HG03558 (cell line): ENCODE measurements around the gene SLC25A21.

Experiments used
- ATAC-seq: cut with Tn5 transposase; IDR thresholded peaks from one replicate; pipeline ENCODE4 v1.9.1; 2021; ENCODE audit warnings: moderate number of reproducible peaks; ENCODE audit not compliant: unreplicated experiment; ENCODE audit errors: extremely low read depth

The SLC25A21 gene

DNA sequence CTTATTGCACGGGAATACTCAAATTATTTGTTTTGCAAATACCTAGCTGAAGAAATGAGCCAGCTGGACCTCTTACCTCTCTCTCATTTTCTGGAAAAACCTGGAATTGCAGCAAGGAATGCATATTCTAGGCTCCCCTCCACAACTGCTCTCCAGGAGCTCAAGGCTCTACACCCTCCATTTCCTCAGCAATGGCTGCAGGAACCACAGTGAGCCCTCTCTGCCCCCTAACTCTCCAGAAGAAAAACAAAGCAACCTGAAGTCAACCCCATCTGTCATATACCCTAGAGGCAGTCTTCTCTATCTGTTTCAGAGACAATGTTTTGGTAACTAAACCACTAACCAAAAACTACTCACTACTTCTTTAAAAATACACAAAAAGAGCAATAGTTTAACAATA, 221.6 kb downstream of the SLC25A21 start:
- no peak for ATAC-seq

DNA sequence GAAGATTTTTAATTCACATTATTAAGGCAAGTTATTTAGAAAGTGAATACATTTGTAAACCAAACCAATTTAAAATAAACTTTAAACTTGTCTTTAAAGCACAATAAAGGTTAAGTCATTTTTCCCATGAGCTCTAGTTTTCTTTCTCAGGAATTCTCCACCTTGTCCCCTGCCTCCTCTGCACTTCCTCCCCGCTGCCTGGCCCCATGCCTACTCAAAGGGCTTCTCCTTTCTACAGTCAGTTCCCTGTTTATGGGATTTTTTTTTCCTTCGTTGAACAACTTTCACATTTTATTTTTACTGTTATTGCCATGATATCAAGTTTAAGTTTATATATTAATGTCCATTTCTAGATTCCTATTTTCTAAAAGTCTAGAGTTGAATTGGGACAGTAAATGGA, 223.0 kb downstream of the SLC25A21 start:
- no peak for ATAC-seq

DNA sequence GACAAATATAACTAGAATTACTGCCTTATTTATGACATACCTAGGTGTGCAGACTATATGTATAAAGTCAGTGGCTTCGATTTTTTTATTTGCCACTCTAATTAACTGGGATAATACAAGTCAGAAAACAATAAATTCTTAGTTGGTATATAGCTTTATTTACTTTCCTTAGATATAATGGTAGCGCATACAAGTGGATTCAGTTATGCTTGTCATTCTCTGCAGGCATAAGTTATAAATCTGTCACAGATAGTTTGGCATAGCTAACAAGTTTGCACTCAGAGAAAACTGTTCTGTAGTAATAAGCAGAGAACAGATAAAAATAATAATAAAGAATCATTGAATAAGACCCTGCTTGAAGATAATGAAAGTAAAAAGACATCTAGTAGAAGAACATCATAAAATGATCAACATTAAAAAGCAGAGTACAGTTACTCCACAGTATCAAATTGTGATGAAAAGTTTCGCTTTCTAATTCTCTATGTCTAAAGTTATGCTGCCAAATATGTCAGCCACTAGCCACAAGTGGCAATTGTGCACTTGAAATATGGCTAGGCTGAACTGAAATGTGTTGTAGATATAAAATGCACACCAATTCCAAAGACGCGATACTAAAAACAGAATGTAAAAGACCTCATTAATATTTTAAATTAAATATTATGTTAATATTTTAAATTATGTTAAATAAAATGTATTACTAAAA, 224.1 kb downstream of the SLC25A21 start:
- ATAC-seq: no peak

DNA sequence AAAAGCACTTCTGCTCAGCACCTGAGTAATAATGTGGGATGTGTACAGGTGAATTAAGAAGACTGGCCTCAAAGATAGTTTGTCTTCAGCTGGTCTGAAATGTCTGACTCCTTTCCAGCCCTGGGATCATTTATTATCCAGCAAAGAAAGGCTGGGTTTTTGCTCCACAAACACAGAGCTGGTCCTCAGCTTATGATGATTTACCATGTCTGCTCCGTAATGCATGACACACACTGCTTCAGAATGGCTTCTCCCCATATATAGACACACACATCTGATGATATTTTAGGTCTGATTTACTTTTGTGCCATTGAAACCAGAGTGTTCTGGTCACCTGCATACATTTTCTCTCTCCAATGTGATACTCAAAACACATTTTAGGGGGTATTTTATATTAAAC, 225.0 kb downstream of the SLC25A21 start:
- ATAC-seq: no peak

DNA sequence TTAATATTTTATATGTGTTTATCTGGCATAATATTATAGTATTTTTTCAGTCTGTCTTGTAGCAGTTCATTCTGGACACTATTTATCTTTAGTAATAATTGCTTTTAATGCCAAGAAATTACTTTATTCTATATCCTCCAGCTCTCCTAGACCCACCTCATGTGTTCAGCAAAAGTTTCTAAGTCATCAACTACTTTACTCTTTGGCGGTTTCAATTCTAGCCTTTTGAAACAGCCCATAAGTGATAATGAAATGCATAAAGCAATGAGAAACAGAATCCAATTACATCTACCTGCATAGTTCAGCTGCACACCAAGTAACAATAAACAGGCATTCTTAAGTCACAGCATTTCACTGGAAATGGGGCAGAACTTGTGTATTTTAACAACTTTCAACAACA, 225.5 kb downstream of the SLC25A21 start:
- ATAC-seq: no peak

DNA sequence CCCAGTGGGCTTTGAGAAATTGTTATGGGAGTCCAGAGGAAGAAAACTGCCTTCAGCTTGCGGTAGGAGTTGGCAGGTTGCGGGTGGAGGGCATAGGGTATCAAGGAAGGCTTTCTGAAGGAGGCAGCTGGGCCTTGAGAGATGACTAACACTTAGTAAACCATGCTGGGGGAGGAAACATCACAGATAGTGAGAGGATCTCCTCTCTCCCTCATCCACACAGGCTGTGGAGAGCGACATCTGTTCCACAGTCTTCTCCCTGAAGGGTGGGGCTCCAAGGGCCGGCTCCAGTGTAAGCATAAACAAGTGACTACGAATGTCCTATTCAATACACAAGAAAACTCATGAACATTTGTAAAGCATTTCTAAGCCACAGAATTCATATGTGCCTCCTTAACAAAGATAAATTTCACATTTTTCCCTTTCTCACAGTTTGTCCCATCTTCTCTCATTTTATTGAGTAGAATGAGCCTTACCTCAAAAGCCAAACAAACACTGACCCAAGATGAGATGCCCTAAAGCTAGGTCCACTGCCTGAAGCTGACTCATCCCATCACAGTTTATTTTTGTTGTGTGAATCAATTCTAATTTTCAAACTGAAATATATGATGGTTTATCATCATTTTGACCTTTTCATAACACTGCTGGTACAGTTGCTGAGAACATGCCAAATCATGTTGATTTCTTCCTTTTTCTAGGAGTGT, 227.9 kb downstream of the SLC25A21 start:
- ATAC-seq: no peak

DNA sequence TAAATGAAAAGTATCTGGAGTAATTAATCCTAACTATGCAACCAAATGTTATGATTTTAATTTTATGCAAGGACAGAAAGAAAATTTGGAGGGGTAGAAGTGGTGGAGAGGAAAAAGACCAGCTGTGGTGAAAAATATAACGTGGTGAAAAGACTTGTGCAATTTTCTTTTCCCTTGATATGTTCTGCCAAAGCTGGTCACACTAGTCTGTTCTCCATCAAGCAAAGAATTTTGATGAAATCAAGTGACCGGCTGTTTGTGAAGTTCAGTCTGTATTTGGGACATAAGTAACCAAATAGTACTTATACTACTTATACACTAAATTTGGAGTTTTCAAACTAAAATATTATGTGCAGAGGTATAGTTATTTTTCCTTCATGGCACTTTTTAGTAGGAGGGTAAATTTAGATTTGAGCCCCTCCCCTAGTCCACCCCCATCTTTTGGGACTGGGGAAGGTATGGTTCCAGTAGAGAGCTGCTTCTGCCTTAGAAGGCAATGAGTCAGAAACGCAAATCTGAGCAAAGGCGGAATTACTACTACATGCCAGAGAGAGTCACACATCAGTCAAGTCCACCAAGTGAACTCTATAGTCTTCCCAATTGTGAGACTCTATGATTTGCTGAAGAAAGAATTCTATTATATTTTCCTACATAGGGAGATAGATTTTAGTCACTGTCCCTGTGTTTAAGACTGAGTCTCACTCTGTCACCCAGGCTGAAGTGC, 229.7 kb downstream of the SLC25A21 start:
- ATAC-seq: no peak

DNA sequence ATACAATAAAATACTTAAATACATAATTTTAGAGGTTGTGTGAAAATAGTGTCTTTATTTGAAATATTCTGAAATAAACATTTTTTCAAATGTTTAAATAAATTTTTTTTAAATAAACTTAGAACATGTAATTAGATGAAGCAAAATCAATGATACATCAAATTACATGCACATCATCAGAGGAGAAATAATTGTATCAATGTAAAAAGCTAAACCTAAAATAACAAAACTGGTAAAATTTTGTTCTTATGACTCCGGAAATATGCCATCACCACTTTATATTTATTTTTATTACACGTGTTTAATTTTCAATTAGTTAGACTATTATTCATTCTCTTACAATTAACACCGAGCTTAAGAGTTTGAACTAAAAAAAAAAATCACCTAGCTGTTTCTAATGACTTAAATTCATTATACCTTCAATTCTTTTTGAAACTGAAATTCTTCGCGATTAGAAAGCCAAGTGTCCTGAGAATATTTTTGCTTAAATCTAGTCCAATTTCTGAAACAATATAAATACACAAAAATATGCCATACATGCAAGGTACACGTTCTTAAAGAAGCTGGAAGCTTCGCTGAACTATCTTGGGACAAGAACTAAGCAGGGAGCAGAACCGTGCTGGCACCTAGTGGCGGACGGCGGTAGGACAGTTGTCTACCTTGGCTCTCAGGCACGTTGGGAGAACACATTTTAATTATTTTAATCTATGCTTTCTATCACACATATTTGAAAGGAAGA, 230.5 kb downstream of the SLC25A21 start:
- ATAC-seq: peak; percentile 49

DNA sequence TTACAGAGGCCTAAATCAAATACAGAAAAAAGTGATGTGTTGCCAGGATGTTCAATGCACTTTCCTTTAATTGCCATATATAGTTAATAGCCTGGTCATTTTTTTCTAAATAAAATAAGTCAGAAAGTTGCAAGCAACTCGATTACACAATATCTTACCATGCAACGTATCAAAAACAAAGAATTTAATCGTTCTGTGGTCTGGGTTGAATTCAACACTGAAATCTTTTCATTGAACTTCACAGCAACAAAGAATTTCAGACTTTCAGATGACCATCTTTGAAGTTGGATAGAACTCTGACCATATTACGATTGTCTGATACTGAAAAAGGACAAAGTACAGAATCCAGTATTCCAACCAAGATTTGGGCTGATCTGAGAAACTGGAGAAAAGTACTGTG, 231.9 kb downstream of the SLC25A21 start:
- no peak for ATAC-seq

DNA sequence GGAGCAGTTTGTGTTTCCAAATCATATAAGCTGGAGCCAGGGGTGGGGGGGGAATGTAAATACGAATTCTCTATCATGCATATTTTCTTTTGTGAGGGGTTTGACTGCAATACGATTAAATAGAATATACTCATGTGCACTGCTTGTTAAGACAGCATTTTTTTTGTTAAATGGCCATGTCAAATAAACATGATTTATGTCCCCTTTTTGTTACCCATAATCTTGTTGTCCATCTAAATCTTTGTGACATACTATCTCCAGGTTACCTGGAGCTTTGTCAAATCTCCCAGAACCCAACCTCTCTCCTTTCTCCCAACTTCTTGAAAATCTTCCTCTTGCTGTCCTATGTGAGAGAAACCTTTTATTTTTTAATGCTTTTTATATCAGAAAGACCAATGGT, 233.1 kb downstream of the SLC25A21 start:
- no peak for ATAC-seq

DNA sequence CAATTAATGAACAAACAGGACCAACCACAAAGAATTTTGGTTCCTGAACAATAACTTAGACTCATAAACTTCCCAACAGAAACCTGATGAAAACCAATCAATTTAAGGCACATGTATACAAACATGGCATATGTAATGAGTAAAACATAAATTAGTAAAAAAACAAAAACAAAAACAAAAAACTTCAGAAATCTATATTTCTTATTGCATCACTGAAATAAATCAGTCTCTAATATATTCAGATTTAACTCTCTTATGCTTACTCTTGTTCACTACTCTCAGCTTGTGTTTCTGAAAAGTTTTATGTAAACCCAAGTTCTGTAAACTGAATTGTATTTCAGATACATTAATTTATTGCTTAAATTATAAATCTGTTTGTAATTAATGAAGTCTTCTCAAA, 233.7 kb downstream of the SLC25A21 start:
- ATAC-seq: no peak

DNA sequence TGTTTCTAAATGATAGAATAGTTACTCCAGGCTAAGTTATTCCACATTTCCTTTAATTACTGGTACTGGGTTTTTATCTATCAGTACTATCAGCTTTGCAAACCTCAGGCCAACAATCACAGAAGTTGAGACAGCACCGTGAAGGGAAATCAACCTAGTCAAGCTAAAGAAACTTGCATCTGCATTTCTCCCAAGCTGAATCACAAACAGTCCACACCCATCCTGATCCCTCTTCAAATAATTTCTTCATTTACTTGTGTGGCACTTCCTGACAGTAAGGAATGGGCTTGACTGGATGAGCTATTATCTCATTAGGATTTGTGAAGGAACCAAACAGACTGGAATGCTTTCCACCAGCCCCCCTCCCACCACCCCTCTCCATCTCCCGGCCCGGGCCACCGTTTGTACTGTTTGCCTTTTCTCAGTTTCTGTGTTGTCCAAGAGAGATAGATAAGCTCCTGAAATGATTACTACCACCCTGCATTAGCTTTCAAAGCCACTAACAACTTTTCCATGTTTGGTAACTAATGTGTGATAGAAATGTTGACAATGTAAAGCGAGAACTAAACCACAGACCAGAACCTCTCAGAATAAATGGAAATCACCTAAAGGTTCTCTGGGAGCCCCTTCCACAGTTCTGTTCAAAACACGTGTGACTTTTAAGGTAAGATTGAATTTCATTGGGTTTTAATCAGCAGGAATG, 236.3 kb downstream of the SLC25A21 start:
- no peak for ATAC-seq

DNA sequence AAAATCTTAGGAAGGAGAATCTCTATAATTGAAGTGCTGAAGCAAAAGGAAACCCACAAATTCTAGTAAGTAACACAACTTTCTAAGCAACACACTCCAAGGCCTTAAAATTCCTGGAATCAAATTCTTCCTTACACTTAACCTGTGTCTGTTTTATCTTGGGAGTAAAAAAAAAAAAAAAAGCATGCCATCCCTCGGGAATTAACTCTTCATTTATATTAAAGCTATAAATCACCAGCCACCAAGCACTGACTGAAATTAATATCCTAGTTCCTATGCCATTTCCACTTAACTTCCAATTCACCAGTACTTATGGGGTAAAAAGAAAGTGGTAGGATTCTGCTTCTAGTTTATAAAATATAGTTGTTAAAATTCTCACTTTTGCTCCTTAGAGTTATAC, 238.1 kb downstream of the SLC25A21 start:
- no peak for ATAC-seq

DNA sequence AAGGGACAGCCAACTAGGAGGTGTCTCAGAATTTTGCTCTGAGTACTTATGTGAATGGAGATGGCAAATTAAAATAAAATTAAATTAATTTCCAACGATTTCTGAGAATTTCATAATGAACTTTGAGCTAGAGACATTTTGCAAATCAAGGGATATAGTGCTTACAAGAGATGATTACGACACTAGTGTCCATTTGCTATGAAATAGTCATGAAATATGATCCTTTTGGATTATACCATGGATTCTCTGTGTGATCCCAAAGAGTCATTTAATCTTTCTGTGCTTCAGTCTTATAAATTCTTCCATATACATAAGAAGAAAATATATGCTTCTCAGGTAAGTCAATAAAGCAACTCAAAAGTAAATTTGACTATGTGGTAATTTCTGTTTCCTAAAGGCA, 240.6 kb downstream of the SLC25A21 start:
- no peak for ATAC-seq

DNA sequence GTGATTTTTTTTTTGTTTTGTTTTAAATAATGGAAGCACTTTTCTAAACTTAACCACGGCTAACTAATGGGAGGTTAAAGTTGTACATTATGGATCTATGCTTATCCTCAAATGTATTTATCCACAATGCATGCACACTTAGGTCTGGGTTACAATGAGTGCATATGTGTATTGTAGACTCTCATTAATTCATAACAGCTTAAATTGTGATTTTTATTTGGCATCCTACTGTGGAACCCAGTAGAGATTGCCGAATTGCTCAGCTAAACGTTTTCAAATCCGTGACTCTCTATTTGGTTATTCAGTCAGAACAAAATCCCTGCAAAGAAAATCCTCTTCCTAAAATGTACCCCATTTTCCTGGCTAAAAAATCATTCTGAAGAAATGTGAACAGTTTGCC, 244.0 kb downstream of the SLC25A21 start:
- no peak for ATAC-seq

DNA sequence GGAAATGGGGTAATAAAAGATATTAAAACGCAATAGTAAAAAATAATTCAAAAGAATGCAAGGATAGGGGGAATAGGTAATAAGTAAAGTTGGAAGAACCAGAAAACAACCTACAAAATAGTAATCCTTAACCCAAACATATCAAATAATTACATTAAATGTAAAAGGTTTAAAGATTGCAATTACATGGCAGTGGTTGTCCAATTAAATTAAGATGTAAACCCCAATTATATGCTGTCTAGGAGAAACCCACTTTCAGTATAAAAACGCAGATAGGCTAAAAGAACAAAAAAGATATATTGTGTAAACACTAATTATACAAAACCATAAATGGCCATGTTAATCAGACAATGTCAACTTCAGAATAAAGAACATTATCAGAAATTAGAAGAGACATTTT, 247.3 kb downstream of the SLC25A21 start:
- no peak for ATAC-seq

DNA sequence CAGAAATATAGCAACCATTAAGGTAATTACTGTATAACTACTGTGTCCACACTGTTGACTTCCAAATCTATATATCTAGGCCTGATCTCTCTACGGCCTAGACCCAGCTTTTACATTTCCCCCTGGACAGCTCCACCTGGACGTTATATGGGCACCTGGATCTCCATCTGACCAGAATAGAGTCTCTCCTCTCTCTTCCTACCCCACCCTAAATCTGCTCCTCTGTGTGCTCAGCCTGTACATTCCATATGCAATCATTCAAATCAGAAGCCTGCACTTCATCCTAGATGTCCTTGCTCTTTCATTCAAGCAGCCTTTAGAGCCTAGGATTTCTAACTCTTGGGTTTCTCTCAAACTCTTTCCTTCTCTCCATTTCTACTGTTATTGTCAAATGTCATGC, 255.7 kb downstream of the SLC25A21 start:
- ATAC-seq: no peak

DNA sequence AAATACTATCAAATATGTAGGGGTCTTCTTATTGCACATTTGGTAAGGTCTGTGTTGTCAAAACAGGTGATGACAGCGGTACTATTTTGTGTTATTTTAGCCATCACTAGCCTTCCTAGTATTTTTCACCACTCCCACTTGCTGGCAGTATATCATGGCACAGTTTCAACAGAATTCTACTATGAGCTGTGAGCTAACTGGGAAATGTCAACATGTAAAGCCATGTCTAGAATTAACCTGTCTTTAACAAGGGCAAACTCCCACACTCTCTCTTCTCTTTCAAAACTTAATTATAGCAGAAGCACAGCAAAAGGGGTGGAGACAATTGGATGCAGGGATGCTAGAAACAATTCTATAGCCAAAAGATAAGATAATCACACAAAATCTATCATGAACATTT, 257.3 kb downstream of the SLC25A21 start:
- no peak for ATAC-seq

DNA sequence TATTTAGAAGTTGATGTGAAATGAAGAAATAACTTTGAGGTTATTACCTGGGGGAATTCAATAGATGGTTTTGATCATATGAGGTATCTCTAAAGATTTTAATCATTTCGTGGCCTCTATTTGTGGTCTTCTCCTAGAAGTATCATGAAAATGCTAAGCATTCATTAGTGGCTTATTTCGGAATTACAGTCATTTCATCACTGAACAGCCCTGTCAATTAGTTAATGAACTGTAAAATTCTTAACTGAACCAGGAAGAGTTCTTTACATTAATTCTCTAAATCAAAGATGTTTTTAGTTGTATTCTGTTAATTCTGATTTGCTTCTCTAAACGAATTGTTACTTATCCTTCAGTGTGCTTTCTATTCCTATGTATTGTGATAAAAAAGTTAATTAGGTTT, 261.8 kb downstream of the SLC25A21 start:
- ATAC-seq: no peak

DNA sequence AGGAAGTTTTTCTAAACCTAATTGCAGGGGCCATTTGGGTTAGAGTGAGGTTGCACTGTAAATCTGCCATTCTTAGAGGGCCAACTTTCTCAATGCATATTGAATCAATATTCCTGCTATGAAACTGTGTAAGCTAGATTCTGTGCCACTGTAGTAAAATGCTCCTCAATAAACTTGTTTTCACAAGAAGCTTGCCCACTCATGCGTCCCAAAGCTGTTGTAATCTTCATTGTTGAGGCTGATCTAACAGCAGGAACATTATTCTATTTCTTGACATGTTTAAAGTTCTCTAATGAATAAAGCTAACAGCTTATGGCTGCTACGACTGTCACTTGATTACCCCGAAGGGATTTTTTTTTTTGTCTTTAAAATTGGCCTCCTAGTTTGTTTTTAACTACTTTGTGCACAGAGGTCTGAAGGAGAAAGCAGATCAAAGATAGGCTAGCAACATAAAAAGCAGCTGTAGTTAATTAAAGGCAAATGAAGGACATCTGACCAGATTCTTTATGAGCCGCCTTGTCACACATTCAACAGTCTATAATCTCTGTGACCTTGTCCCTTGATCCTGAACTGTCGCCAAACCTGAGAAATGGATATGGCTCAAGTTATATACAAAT, 267.0 kb downstream of the SLC25A21 start:
- no peak for ATAC-seq
